CD4-positive, alpha-beta T cell treated with Interleukin-12 subunit alpha and Interleukin-12 subunit beta, for 1 hour (primary cell): ENCODE data around the gene UBTF.
A peak's percentile ranks its signal among the peaks of the same experiment; 100 is the strongest.

ENCODE experiments used
- DNase-seq: peaks from one replicate; pipeline ENCODE4 v3.0.0-alpha.2; 2020

UBTF gene

GRCh38 chr17:44167181-44167861 is 52.2 kb downstream of the UBTF start:
- no peak for DNase-seq

GRCh38 chr17:44164476-44164875 is 55.0 kb downstream of the UBTF start:
- DNase-seq, result no peak

GRCh38 chr17:44159519-44160210 is 59.8 kb downstream of the UBTF start:
- peak; percentile 58 for DNase-seq

GRCh38 chr17:44155488-44155887 is 64.0 kb downstream of the UBTF start:
- no peak for DNase-seq
